Measurements from ENCODE around the gene NFASC. TPM values are rescaled to one million over a fixed set of nuclear protein-coding genes. Genes with fewer than 3 reads are reported as not detected.

NFASC gene
- total RNA-seq, 1 experiment from 2014 or later, result 20.1 TPM

GRCh38 chr1:205044741-205045140 is 174.1 kb downstream of the NFASC start:
- Mint-ChIP-seq H3K4me3 (no peak overlapping the region), H3K4me1 (peaks cover 33% of the 10 kb centered on the region), H3K36me3 (no peaks in the 10 kb centered on the region), H3K27ac (no peak overlapping the region), H3K27me3 (ENCODE audit: low read depth) (peaks cover 41% of the 10 kb centered on the region), H3K9me3 (no peaks in the 10 kb centered on the region)
- DNase-seq (ENCODE audit: low spot score) (peak; percentile 34), ATAC-seq (no peak)
- ChIA-PET CTCF (interaction anchor here (1.1 to 8.8 kb wide), 5 partner anchors 8 to 69 kb away, joined by 3 to 90 read pairs (median 6); no protein-coding TSS in a partner anchor), POLR2A (no interaction called here)
- TF ChIP-seq ATF3 (CRISPR knock-in tag; conservative IDR thresholded peaks at IDR 0.05) (no peak), ZNF512 (CRISPR knock-in tag; IDR thresholded peaks at IDR 0.05; ENCODE audit: borderline replicate concordance) (no peak), ZMAT4 (CRISPR knock-in tag; IDR thresholded peaks at IDR 0.05) (no peak), CTCF (IDR thresholded peaks at IDR 0.05) (no peak), TEAD4 (CRISPR knock-in tag; IDR thresholded peaks at IDR 0.05) (0 out of 2 replicates have a peak, but pooled peaks have one; percentile 25), CREM (CRISPR knock-in tag; IDR thresholded peaks at IDR 0.05) (peak; percentile 38; the same call in 1 of the 2 replicates), OVOL2 (CRISPR knock-in tag; IDR thresholded peaks at IDR 0.05; ENCODE audit: borderline replicate concordance) (no peak), CREB1 (CRISPR knock-in tag; IDR thresholded peaks at IDR 0.05) (0 out of 2 replicates have a peak, but pooled peaks have one; percentile 20), IRF1 (CRISPR knock-in tag; IDR thresholded peaks at IDR 0.05) (no peak), NR1H2 (CRISPR knock-in tag; IDR thresholded peaks at IDR 0.05) (no peak), SMAD4 (CRISPR knock-in tag; IDR thresholded peaks at IDR 0.05) (peak; percentile 62; the same call in 1 of the 2 replicates), GTF2I (CRISPR knock-in tag; conservative IDR thresholded peaks at IDR 0.05) (no peak)

- peaks cover 33% of the 10 kb centered on the region for H3K4me1 Mint-ChIP-seq
- H3K27ac Mint-ChIP-seq, result no peak overlapping the region
- ATAC-seq (no peak), DNase-seq (ENCODE audit: low spot score) (no peak)
- peaks cover 39% of the 10 kb centered on the region for H3K27me3 Mint-ChIP-seq (ENCODE audit: low read depth)
- H3K36me3 Mint-ChIP-seq, result no peaks in the 10 kb centered on the region
- ChIA-PET POLR2A (no interaction called here), CTCF (interaction anchor here (1.1 to 8.8 kb wide), 4 partner anchors 8 to 56 kb away, joined by 3 to 90 read pairs (median 8); no protein-coding TSS in a partner anchor)
- no peaks in the 10 kb centered on the region for H3K9me3 Mint-ChIP-seq
- no peak overlapping the region for H3K4me3 Mint-ChIP-seq
- TF ChIP-seq RELA (CRISPR knock-in tag; IDR thresholded peaks at IDR 0.05; ENCODE audit: borderline replicate concordance), result no peak
- TF ChIP-seq PREB (CRISPR knock-in tag; IDR thresholded peaks at IDR 0.05; ENCODE audit: borderline replicate concordance), result no peak
- TF ChIP-seq ATF3 (CRISPR knock-in tag; conservative IDR thresholded peaks at IDR 0.05), result no peak
- TF ChIP-seq FOXJ3 (CRISPR knock-in tag; IDR thresholded peaks at IDR 0.05; ENCODE audit: borderline replicate concordance), result no peak
- no peak for TF ChIP-seq ZNF263 (CRISPR knock-in tag; IDR thresholded peaks at IDR 0.05; ENCODE audit: low read depth)
- no peak for TF ChIP-seq ETV6 (CRISPR knock-in tag; IDR thresholded peaks at IDR 0.05)
- TF ChIP-seq FOXP1 (CRISPR knock-in tag; IDR thresholded peaks at IDR 0.05; ENCODE audit: borderline replicate concordance), result no peak
- TF ChIP-seq ZNF512 (CRISPR knock-in tag; IDR thresholded peaks at IDR 0.05; ENCODE audit: borderline replicate concordance), result no peak
- no peak for TF ChIP-seq ZNF138 (CRISPR knock-in tag; conservative IDR thresholded peaks at IDR 0.05)
- TF ChIP-seq ZNF219 (CRISPR knock-in tag; IDR thresholded peaks at IDR 0.05; ENCODE audit: borderline replicate concordance), result no peak
- TF ChIP-seq E2F5 (CRISPR knock-in tag; IDR thresholded peaks at IDR 0.05), result no peak
- TF ChIP-seq CTCF (IDR thresholded peaks at IDR 0.05), result no peak
- TF ChIP-seq ZNF423 (CRISPR knock-in tag; IDR thresholded peaks at IDR 0.05), result no peak
- no peak for TF ChIP-seq NFE2L1 (CRISPR knock-in tag; IDR thresholded peaks at IDR 0.05)
- no peak for TF ChIP-seq CBFB (CRISPR knock-in tag; IDR thresholded peaks at IDR 0.05; ENCODE audit: low read depth)
Observed at GRCh38 chr1:205045146-205045545, 174.5 kb downstream of the NFASC start.

Measured in WTC11 (cell line).